Measurements from ENCODE around the gene C5orf22. TPM values are rescaled to one million over a fixed set of nuclear protein-coding genes. Genes with fewer than 3 reads are reported as not detected.
"Not testable (repeated sequence)": the region's sequence is repeated elsewhere in the genome, so short reads cannot be mapped to it uniquely, and the experiment has no call there.

Gene C5orf22
- total and polyA plus RNA-seq, 2 donors (not counting 3 experiments of a cell fraction or from before 2014, with no cell fraction given) = 11.7 to 27.5 TPM

DNA sequence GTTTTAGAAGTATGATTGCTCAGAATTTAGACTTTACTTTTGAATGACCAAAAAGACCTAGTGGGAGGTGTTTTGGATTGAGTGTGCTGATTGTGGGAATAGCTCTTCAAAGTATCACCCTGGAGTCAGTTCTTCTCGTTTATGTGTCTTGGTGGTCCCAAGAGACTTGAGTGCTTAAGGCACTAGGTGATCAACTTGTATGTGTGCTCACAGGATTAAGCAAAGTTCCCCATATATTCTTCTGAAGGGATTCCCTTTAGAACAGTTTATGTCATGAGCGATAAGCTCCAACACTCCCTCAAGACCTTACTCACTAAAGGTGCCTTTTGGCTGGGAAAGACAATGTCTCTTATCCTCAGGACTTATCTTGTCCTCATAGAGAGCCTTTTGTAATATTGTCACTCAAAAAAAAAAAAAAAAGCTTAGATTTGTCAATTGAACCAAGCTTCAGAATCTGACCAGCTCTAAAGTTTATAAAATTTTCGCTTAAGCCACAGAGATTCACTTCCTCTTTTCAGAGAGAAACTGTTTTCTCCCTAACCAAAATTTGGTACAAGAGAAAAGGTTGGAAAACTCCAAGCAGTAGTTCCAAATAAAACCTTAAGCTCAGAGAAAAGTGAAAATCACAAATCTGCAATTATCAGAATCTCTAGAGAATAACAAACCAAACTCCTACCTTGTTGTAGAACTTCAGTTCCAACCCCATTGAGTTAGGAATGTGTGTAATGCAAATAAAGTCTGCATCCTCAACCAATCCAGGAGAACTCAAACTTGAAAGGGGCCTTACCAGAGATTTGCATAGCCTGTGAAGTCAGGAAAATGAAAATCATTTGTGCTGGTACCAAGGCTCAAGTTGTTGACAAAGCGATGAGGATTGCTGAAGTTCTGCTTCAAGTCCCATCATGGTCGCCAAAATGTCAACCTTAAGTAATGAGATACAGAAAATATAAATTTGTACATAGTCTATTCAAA, 66.8 kb downstream of the C5orf22 start:
- Histone ChIP-seq H4K20me1 (replicated peaks; ENCODE audit: control insufficient read depth, extremely low read depth, insufficient read depth, low read length) (no peaks in the 10 kb centered on the region), H3K27ac (ENCODE audit: insufficient read depth, low read depth, low read length) (no peak overlapping the region), H2AFZ (ENCODE audit: low read depth, low read length) (no peak overlapping the region), H3K9me3 (replicated peaks; ENCODE audit: control insufficient read depth, insufficient read depth, low read length) (no peaks in the 10 kb centered on the region), H3K9me1 (replicated peaks; ENCODE audit: control insufficient read depth, extremely low read depth, insufficient read depth, low read length) (no peaks in the 10 kb centered on the region), H3K27me3 (ENCODE audit: control insufficient read depth in 2 of 2, insufficient read depth in 2 of 2, low read length in 2 of 2) (no peaks in the 10 kb centered on the region), H3K4me2 (ENCODE audit: insufficient read depth, low read length) (no peak overlapping the region), H3K4me3 (replicated peaks in 1 of 3; ENCODE audit: insufficient read depth in 1 of 3, low read depth in 1 of 3, low read length in 3 of 3) (no peak overlapping the region), H3K9ac (replicated peaks; ENCODE audit: extremely low read depth, insufficient read depth, low read length) (no peak overlapping the region), H3K4me1 (ENCODE audit: control insufficient read depth, extremely low read depth, insufficient read depth, low read length) (no peaks in the 10 kb centered on the region), H3K79me2 (ENCODE audit: control insufficient read depth, insufficient read depth, low read length) (no peaks in the 10 kb centered on the region), H3K36me3 (ENCODE audit: control insufficient read depth in 2 of 2, extremely low read depth in 1 of 2, insufficient read depth in 2 of 2, low read length in 2 of 2) (no peaks in the 10 kb centered on the region)
- BruUV-seq (replicated peaks) = no TSS peak
- no peak for DNase-seq (ENCODE audit: low read depth, low spot score)
- intact Hi-C loops (cut with micrococcal nuclease) = no loop called here
- no peak for FAIRE-seq
- dilution Hi-C loops (cut with MboI; ENCODE audit: extremely low pct_ligation_motif_present, low sequenced_read_pairs) = no loop called here
- POLR2A ChIA-PET = interaction anchor here (0.6 to 0.7 kb wide), 2 partner anchors 200 to 281 kb away, joined by 3 to 4 read pairs; no protein-coding TSS in a partner anchor
- TF ChIP-seq GATA2 (IDR thresholded peaks at IDR 0.05; ENCODE audit: insufficient read depth, insufficient read length, low read depth, low read length) = no peak
- no peak for TF ChIP-seq EZH2 (IDR thresholded peaks at IDR 0.05; ENCODE audit: borderline replicate concordance, low read depth, low read length, severe bottlenecking)
- TF ChIP-seq, protein P1, sequence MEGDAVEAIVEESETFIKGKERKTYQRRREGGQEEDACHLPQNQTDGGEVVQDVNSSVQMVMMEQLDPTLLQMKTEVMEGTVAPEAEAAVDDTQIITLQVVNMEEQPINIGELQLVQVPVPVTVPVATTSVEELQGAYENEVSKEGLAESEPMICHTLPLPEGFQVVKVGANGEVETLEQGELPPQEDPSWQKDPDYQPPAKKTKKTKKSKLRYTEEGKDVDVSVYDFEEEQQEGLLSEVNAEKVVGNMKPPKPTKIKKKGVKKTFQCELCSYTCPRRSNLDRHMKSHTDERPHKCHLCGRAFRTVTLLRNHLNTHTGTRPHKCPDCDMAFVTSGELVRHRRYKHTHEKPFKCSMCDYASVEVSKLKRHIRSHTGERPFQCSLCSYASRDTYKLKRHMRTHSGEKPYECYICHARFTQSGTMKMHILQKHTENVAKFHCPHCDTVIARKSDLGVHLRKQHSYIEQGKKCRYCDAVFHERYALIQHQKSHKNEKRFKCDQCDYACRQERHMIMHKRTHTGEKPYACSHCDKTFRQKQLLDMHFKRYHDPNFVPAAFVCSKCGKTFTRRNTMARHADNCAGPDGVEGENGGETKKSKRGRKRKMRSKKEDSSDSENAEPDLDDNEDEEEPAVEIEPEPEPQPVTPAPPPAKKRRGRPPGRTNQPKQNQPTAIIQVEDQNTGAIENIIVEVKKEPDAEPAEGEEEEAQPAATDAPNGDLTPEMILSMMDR (IDR thresholded peaks at IDR 0.05; ENCODE audit: extremely low read depth in 1 of 2, insufficient read depth in 1 of 2, low read depth in 1 of 2, low read length in 2 of 2) = no peak
- no peak for TF ChIP-seq MYC (IDR thresholded peaks at IDR 0.05; ENCODE audit: low read depth, low read length)
- no peak for TF ChIP-seq FOS (IDR thresholded peaks at IDR 0.05; ENCODE audit: borderline replicate concordance, insufficient read depth, low read length)
- TF ChIP-seq MAX (IDR thresholded peaks at IDR 0.05; ENCODE audit: insufficient read depth, insufficient read length) = no peak
- TF ChIP-seq JUN (IDR thresholded peaks at IDR 0.05; ENCODE audit: borderline replicate concordance, insufficient read depth, insufficient read length, low read depth) = no peak
- no peak for TF ChIP-seq POLR2A (IDR thresholded peaks at IDR 0.05; ENCODE audit: low read depth, low read length)
- TF ChIP-seq POLR2AphosphoS5 (IDR thresholded peaks at IDR 0.05; ENCODE audit: insufficient read depth, low read depth, low read length) = no peak
- CTCF ChIA-PET = interaction anchor here (0.7 to 1.4 kb wide), 4 partner anchors 9 to 478 kb away, joined by 3 to 5 read pairs (median 3); no protein-coding TSS in a partner anchor

DNA sequence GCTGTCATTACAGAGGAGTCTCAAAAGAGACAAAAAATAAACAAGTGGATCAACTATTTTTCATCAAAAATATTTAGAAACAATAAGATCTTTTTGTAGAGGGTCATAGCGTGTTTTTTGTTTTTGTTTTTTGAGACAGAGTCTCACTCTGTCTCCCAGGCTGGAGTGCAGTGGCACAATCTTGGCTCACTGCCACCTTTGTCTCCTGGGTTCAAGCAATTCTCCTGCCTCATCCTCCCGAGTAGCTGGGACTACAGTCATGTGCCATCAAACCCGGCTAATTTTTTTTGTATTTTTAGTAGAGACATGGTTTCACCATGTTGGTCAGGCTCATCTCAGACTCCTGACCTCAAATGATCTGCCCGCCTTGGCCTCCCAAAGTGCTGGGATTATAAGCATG, 70.2 kb downstream of the C5orf22 start:
- H3K79me2 ChIP-seq (ENCODE audit: control insufficient read depth, insufficient read depth, low read length); H3K4me3 ChIP-seq (replicated peaks in 1 of 3; ENCODE audit: insufficient read depth in 1 of 3, low read depth in 1 of 3, low read length in 3 of 3); H3K4me2 ChIP-seq (ENCODE audit: insufficient read depth, low read length); H3K9me1 ChIP-seq (replicated peaks; ENCODE audit: control insufficient read depth, extremely low read depth, insufficient read depth, low read length); FAIRE-seq; H3K4me1 ChIP-seq (ENCODE audit: control insufficient read depth, extremely low read depth, insufficient read depth, low read length); dilution Hi-C loops (cut with MboI; ENCODE audit: extremely low pct_ligation_motif_present, low sequenced_read_pairs); BruUV-seq (replicated peaks); H2AFZ ChIP-seq (ENCODE audit: low read depth, low read length); DNase-seq (ENCODE audit: low read depth, low spot score); H3K27me3 ChIP-seq (ENCODE audit: control insufficient read depth in 2 of 2, insufficient read depth in 2 of 2, low read length in 2 of 2); H3K36me3 ChIP-seq (ENCODE audit: control insufficient read depth in 2 of 2, extremely low read depth in 1 of 2, insufficient read depth in 2 of 2, low read length in 2 of 2); H3K9me3 ChIP-seq (replicated peaks; ENCODE audit: control insufficient read depth, insufficient read depth, low read length); H4K20me1 ChIP-seq (replicated peaks; ENCODE audit: control insufficient read depth, extremely low read depth, insufficient read depth, low read length); CTCF ChIA-PET; POLR2A ChIA-PET; H3K9ac ChIP-seq (replicated peaks; ENCODE audit: extremely low read depth, insufficient read depth, low read length); H3K27ac ChIP-seq (ENCODE audit: insufficient read depth, low read depth, low read length); intact Hi-C loops (cut with micrococcal nuclease): not testable (repeated sequence)
